ENCODE data around the gene LARP1.

The LARP1 gene

GRCh38 chr5:154762700-154763099 lies 7.5 kb downstream of the LARP1 start:
- DNase-seq = no peak

GRCh38 chr5:154764967-154765366 lies 9.8 kb downstream of the LARP1 start:
- no peak for DNase-seq

- no peak for DNase-seq
These were observed 10.3 kb downstream of the LARP1 start for GRCh38 chr5:154765396-154765925.

GRCh38 chr5:154766558-154767281 lies 11.5 kb downstream of the LARP1 start:
- DNase-seq = no peak

GRCh38 chr5:154767576-154767975 lies 12.4 kb downstream of the LARP1 start:
- DNase-seq = no peak

GRCh38 chr5:154768207-154768606 lies 13.0 kb downstream of the LARP1 start:
- no peak for DNase-seq

GRCh38 chr5:154770111-154770510 lies 14.9 kb downstream of the LARP1 start:
- no peak for DNase-seq

GRCh38 chr5:154771383-154771901 lies 16.3 kb downstream of the LARP1 start:
- no peak for DNase-seq

GRCh38 chr5:154773326-154773725 lies 18.1 kb downstream of the LARP1 start:
- DNase-seq = no peak

GRCh38 chr5:154776167-154776566 lies 21.0 kb downstream of the LARP1 start:
- DNase-seq = no peak

GRCh38 chr5:154778534-154778933 lies 23.4 kb downstream of the LARP1 start:
- DNase-seq = no peak

GRCh38 chr5:154779105-154779504 lies 23.9 kb downstream of the LARP1 start:
- DNase-seq = no peak

GRCh38 chr5:154780128-154780527 lies 25.0 kb downstream of the LARP1 start:
- DNase-seq = no peak

- no peak for DNase-seq
These were observed 27.1 kb downstream of the LARP1 start for GRCh38 chr5:154782326-154782725.

- DNase-seq = no peak
These were observed 27.8 kb downstream of the LARP1 start for GRCh38 chr5:154782812-154783592.

- DNase-seq = no peak
These were observed 28.7 kb downstream of the LARP1 start for GRCh38 chr5:154783774-154784460.

GRCh38 chr5:154784856-154785255 lies 29.7 kb downstream of the LARP1 start:
- no peak for DNase-seq

- no peak for DNase-seq
These were observed 31.2 kb downstream of the LARP1 start for GRCh38 chr5:154786414-154786813.

- no peak for DNase-seq
These were observed 33.0 kb downstream of the LARP1 start for GRCh38 chr5:154788212-154788611.

GRCh38 chr5:154791535-154791934 lies 36.4 kb downstream of the LARP1 start:
- DNase-seq = no peak

- DNase-seq = no peak
These were observed 38.7 kb downstream of the LARP1 start for GRCh38 chr5:154793599-154794524.

All from activated CD4-positive, CD25-positive, alpha-beta regulatory T cell (primary cell).